Activated naive CD4-positive, alpha-beta T cell treated with anti-CD3 and anti-CD28 coated beads, Interleukin-2, amount 10 ng/mL, durations not matched to agents 7 days and 5 days (primary cell): Measurements from ENCODE around the gene RNU1-1.
"Not testable (repeated sequence)": the region's sequence is repeated elsewhere in the genome, so short reads cannot be mapped to it uniquely, and the experiment has no call there.

Experiments used
- CTCF ChIA-PET: fragments of 350-600 bp; sonication (Branson Sonifier 250); formaldehyde crosslinking; loops from one replicate; lab custom pipeline; 2021; ENCODE audit warnings: antibody characterized with exemption; lab: Charles Lee
- DNase-seq: peaks from one replicate; pipeline ENCODE4 v3.0.0-alpha.2; 2020
- H3K27ac Mint-ChIP-seq: one replicate; pipeline ENCODE4 v1.8.0; 2021; ENCODE audit warnings: mild to moderate bottlenecking, moderate library complexity, mixed read lengths
- H3K27me3 Mint-ChIP-seq: one replicate; pipeline ENCODE4 v1.8.0; 2021; ENCODE audit warnings: mild to moderate bottlenecking, mixed read lengths
- H3K36me3 Mint-ChIP-seq: one replicate; pipeline ENCODE4 v1.8.0; 2021; ENCODE audit warnings: mixed read lengths
- H3K4me1 Mint-ChIP-seq: one replicate; pipeline ENCODE4 v1.8.0; 2021; ENCODE audit warnings: mixed read lengths
- H3K4me3 Mint-ChIP-seq: one replicate; pipeline ENCODE4 v1.8.0; 2021; ENCODE audit warnings: mild to moderate bottlenecking, moderate library complexity, mixed read lengths
- H3K9me3 Mint-ChIP-seq: one replicate; pipeline ENCODE4 v1.8.0; 2021; ENCODE audit warnings: mixed read lengths

The RNU1-1 gene

GRCh38 chr1:16514107-16515055 lies at the start of gene RNU1-1:
RNU1-1 (minus strand) TSS chr1:16514285.
- peak; percentile 78 for DNase-seq
- H3K9me3 Mint-ChIP-seq, H3K27ac Mint-ChIP-seq, H3K36me3 Mint-ChIP-seq, H3K4me3 Mint-ChIP-seq, CTCF ChIA-PET, H3K4me1 Mint-ChIP-seq: not testable (repeated sequence)
- peaks cover 26% of the 10 kb centered on the region for H3K27me3 Mint-ChIP-seq

- CTCF ChIA-PET, H3K9me3 Mint-ChIP-seq, H3K36me3 Mint-ChIP-seq, H3K4me3 Mint-ChIP-seq, H3K4me1 Mint-ChIP-seq, H3K27ac Mint-ChIP-seq, DNase-seq, H3K27me3 Mint-ChIP-seq: not testable (repeated sequence)
Measured at GRCh38 chr1:16561035-16561434, 47.0 kb upstream of the RNU1-1 start.

- DNase-seq, H3K9me3 Mint-ChIP-seq, H3K4me1 Mint-ChIP-seq, H3K27me3 Mint-ChIP-seq, CTCF ChIA-PET, H3K27ac Mint-ChIP-seq, H3K4me3 Mint-ChIP-seq, H3K36me3 Mint-ChIP-seq: not testable (repeated sequence)
Measured at GRCh38 chr1:16560498-16560897, 46.4 kb upstream of the RNU1-1 start.

GRCh38 chr1:16559688-16560087 lies 45.6 kb upstream of the RNU1-1 start:
- H3K4me1 Mint-ChIP-seq, DNase-seq, H3K27me3 Mint-ChIP-seq, CTCF ChIA-PET, H3K9me3 Mint-ChIP-seq, H3K36me3 Mint-ChIP-seq, H3K4me3 Mint-ChIP-seq, H3K27ac Mint-ChIP-seq: not testable (repeated sequence)

GRCh38 chr1:16557034-16557433 lies 42.9 kb upstream of the RNU1-1 start:
- H3K27ac Mint-ChIP-seq, H3K9me3 Mint-ChIP-seq, DNase-seq, H3K4me3 Mint-ChIP-seq, H3K36me3 Mint-ChIP-seq, H3K27me3 Mint-ChIP-seq, H3K4me1 Mint-ChIP-seq, CTCF ChIA-PET: not testable (repeated sequence)

GRCh38 chr1:16553244-16553643 lies 39.2 kb upstream of the RNU1-1 start:
- H3K27ac Mint-ChIP-seq, CTCF ChIA-PET: not testable (repeated sequence)

GRCh38 chr1:16550212-16550918 lies 36.3 kb upstream of the RNU1-1 start:
- H3K4me3 Mint-ChIP-seq, CTCF ChIA-PET, H3K36me3 Mint-ChIP-seq, DNase-seq, H3K4me1 Mint-ChIP-seq, H3K27ac Mint-ChIP-seq, H3K27me3 Mint-ChIP-seq, H3K9me3 Mint-ChIP-seq: not testable (repeated sequence)

More at GRCh38 chr1:16553244-16553643, 39.2 kb upstream of the RNU1-1 start:
- DNase-seq, H3K4me3 Mint-ChIP-seq, H3K4me1 Mint-ChIP-seq, H3K9me3 Mint-ChIP-seq, H3K36me3 Mint-ChIP-seq, H3K27me3 Mint-ChIP-seq: not testable (repeated sequence)

- DNase-seq, CTCF ChIA-PET, H3K9me3 Mint-ChIP-seq, H3K4me3 Mint-ChIP-seq, H3K36me3 Mint-ChIP-seq, H3K27me3 Mint-ChIP-seq, H3K27ac Mint-ChIP-seq, H3K4me1 Mint-ChIP-seq: not testable (repeated sequence)
Measured at GRCh38 chr1:16549545-16549944, 35.5 kb upstream of the RNU1-1 start.

- H3K9me3 Mint-ChIP-seq, H3K4me3 Mint-ChIP-seq, H3K4me1 Mint-ChIP-seq, H3K36me3 Mint-ChIP-seq, DNase-seq, H3K27ac Mint-ChIP-seq, H3K27me3 Mint-ChIP-seq, CTCF ChIA-PET: not testable (repeated sequence)
Measured at GRCh38 chr1:16547502-16548241, 33.6 kb upstream of the RNU1-1 start.

GRCh38 chr1:16545682-16546095 lies 31.6 kb upstream of the RNU1-1 start:
- H3K27me3 Mint-ChIP-seq: peaks cover 14% of the 10 kb centered on the region
- H3K4me3 Mint-ChIP-seq, DNase-seq, H3K36me3 Mint-ChIP-seq, CTCF ChIA-PET, H3K27ac Mint-ChIP-seq, H3K4me1 Mint-ChIP-seq, H3K9me3 Mint-ChIP-seq: not testable (repeated sequence)

- DNase-seq, H3K4me1 Mint-ChIP-seq, H3K36me3 Mint-ChIP-seq, H3K9me3 Mint-ChIP-seq, H3K27ac Mint-ChIP-seq, CTCF ChIA-PET, H3K4me3 Mint-ChIP-seq: not testable (repeated sequence)
- peaks cover 42% of the 10 kb centered on the region for H3K27me3 Mint-ChIP-seq
Measured at GRCh38 chr1:16540421-16540893, 26.4 kb upstream of the RNU1-1 start.

- H3K9me3 Mint-ChIP-seq, H3K27ac Mint-ChIP-seq, H3K4me3 Mint-ChIP-seq, H3K4me1 Mint-ChIP-seq, DNase-seq, CTCF ChIA-PET, H3K36me3 Mint-ChIP-seq: not testable (repeated sequence)
- H3K27me3 Mint-ChIP-seq: peaks cover 57% of the 10 kb centered on the region
Measured at GRCh38 chr1:16537528-16537927, 23.4 kb upstream of the RNU1-1 start.

GRCh38 chr1:16536796-16537195 lies 22.7 kb upstream of the RNU1-1 start:
- H3K9me3 Mint-ChIP-seq, DNase-seq, H3K4me1 Mint-ChIP-seq, CTCF ChIA-PET, H3K27ac Mint-ChIP-seq, H3K36me3 Mint-ChIP-seq, H3K4me3 Mint-ChIP-seq: not testable (repeated sequence)
- peaks cover 65% of the 10 kb centered on the region for H3K27me3 Mint-ChIP-seq

- CTCF ChIA-PET, DNase-seq, H3K9me3 Mint-ChIP-seq, H3K36me3 Mint-ChIP-seq, H3K4me3 Mint-ChIP-seq, H3K4me1 Mint-ChIP-seq, H3K27ac Mint-ChIP-seq: not testable (repeated sequence)
- peaks cover 67% of the 10 kb centered on the region for H3K27me3 Mint-ChIP-seq
Measured at GRCh38 chr1:16535898-16536297, 21.8 kb upstream of the RNU1-1 start.
